A549 (cell line): ENCODE data around the gene SLC9A3.

Experiments
- CBX8 ChIP-seq: fragments of 200-600 bp; sonication (generic); IDR thresholded peaks from 2 replicates; pipeline ENCODE4 v1.6.1; 2016
- CHD2 ChIP-seq: fragments of 150-350 bp; IDR thresholded peaks from 2 replicates; pipeline ENCODE4 v1.6.1; 2014; ENCODE audit warnings: low read length; ENCODE audit not compliant: partially characterized antibody
- CTCF ChIP-seq: fragments of >200 bp; sonication (Bioruptor Twin); formaldehyde crosslinking; IDR thresholded peaks from 3 replicates; pipeline ENCODE4 v1.5.1; 2016
- ESRRA ChIP-seq: fragments of 150-350 bp; IDR thresholded peaks from 2 replicates; pipeline ENCODE4 v1.6.1; 2014; ENCODE audit warnings: mild to moderate bottlenecking, low read length, borderline replicate concordance
- PHF8 ChIP-seq: fragments of 200-600 bp; sonication (generic); IDR thresholded peaks from 2 replicates; pipeline ENCODE4 v1.6.1; 2016; ENCODE audit warnings: low read depth, mild to moderate bottlenecking, antibody characterized with exemption, moderate library complexity, borderline replicate concordance
- POLR2A ChIP-seq: IDR thresholded peaks from 2 replicates; pipeline ENCODE4 v1.6.1; 2012; ENCODE audit warnings: mild to moderate bottlenecking, low read length
- SMC3 ChIP-seq: fragments of >200 bp; sonication (Bioruptor Twin); formaldehyde crosslinking; IDR thresholded peaks from 3 replicates; pipeline ENCODE4 v1.6.1; 2018; ENCODE audit warnings: inconsistent platforms
- SREBF2 ChIP-seq: fragments of 450-650 bp; IDR thresholded peaks from 2 replicates; pipeline ENCODE4 v1.6.1; 2014; ENCODE audit warnings: mild to moderate bottlenecking, moderate library complexity
- TF ChIP-seq, protein P1 (sequence below): IDR thresholded peaks from 2 replicates; pipeline ENCODE4 v1.6.1; 2012

DNA sequence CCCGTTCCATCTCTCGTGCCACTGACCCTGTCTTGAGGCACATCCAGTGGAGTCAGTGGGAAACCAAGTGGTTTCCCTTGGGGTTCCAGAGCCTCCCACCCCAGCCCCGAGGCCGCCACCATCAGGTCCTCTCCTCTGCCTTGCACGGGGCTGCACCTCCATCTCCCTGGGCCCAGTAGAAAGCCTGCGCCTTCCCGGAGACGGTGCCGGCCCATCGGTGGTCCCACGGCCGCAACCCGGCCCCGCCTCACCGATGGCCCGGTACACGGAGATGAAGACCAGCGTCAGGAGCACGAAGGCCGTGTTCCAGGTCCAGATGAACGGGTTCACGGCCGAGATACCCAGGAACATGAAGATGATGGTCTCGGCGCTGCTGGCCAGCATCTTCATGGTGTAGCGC is 41.2 kb downstream of the SLC9A3 start:
- TF ChIP-seq SMC3 (no peak), SREBF2 (no peak), CTCF (no peak), POLR2A (no peak), PHF8 (no peak), ESRRA (no peak), CBX8 (no peak), CHD2 (no peak)
- TF ChIP-seq, protein P1, sequence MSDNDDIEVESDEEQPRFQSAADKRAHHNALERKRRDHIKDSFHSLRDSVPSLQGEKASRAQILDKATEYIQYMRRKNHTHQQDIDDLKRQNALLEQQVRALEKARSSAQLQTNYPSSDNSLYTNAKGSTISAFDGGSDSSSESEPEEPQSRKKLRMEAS: no peak
